Parathyroid adenoma (tissue), 2 donors: ENCODE results near the gene ITPK1.

Experiments
- H2AFZ ChIP-seq: fragments of 300-600 bp; sonication (generic); one replicate; pipeline ENCODE4 v1.7.0; 2017; ENCODE audit warnings: antibody characterized with exemption, mild to moderate bottlenecking
- H3K27ac ChIP-seq: fragments of 300-600 bp; sonication (generic); one replicate; pipeline ENCODE4 v1.7.0; 2017
- H3K27me3 ChIP-seq: fragments of 300-600 bp; sonication (generic); one replicate; pipeline ENCODE4 v1.7.0; 2017; ENCODE audit warnings: low read length; ENCODE audit not compliant: control insufficient read depth, insufficient read depth
- H3K36me3 ChIP-seq: fragments of 300-600 bp; sonication (generic); one replicate; pipeline ENCODE4 v1.7.0; 2017; ENCODE audit warnings: low read length; ENCODE audit not compliant: control insufficient read depth, insufficient read depth
- H3K4me1 ChIP-seq: fragments of 300-600 bp; sonication (generic); one replicate; pipeline ENCODE4 v1.7.0; 2017; ENCODE audit warnings: control low read depth
- H3K4me2 ChIP-seq: fragments of 300-600 bp; sonication (generic); one replicate; pipeline ENCODE4 v1.7.0; 2017; ENCODE audit warnings: low read length
- H3K4me3 ChIP-seq: fragments of 300-600 bp; sonication (generic); one replicate; pipeline ENCODE4 v1.7.0; 2017; ENCODE audit warnings: low read depth, low read length
- H3K79me2 ChIP-seq: fragments of 300-600 bp; sonication (generic); one replicate; pipeline ENCODE4 v1.7.0; 2017; ENCODE audit warnings: control low read depth
- H3K9ac ChIP-seq: fragments of 300-600 bp; sonication (generic); one replicate; pipeline ENCODE4 v1.7.0; 2017; ENCODE audit warnings: mild to moderate bottlenecking
- H3K9me3 ChIP-seq: fragments of 300-600 bp; sonication (generic); one replicate; pipeline ENCODE4 v1.7.0; 2017; ENCODE audit warnings: low read length; ENCODE audit not compliant: control insufficient read depth
- CTCF ChIP-seq: fragments of 300-600 bp; sonication (generic); IDR thresholded peaks from one replicate; pipeline ENCODE4 v1.7.0; 2017; ENCODE audit warnings: antibody characterized with exemption, mild to moderate bottlenecking
- donor health status: primary hyperparathyroidism.

The ITPK1 gene

GRCh38 chr14:93055651-93056115 lies 60.0 kb downstream of the ITPK1 start:
- no peak overlapping the region for H3K9ac ChIP-seq
- H3K36me3 ChIP-seq, result no peaks in the 10 kb centered on the region
- H3K4me1 ChIP-seq, result peaks cover 33% of the 10 kb centered on the region
- H3K27me3 ChIP-seq, result no peaks in the 10 kb centered on the region
- H3K27ac ChIP-seq, result no peak overlapping the region
- peaks cover 16% of the 10 kb centered on the region for H3K79me2 ChIP-seq
- TF ChIP-seq CTCF, result no peak
- no peak overlapping the region for H3K4me2 ChIP-seq
- H3K4me3 ChIP-seq, result no peak overlapping the region
- no peak overlapping the region for H2AFZ ChIP-seq
- no peaks in the 10 kb centered on the region for H3K9me3 ChIP-seq

GRCh38 chr14:93054876-93055275 lies 60.8 kb downstream of the ITPK1 start:
- TF ChIP-seq CTCF, result no peak
- Histone ChIP-seq H3K4me1 (peaks cover 32% of the 10 kb centered on the region), H3K36me3 (no peaks in the 10 kb centered on the region), H3K79me2 (peaks cover 16% of the 10 kb centered on the region), H3K9ac (no peak overlapping the region), H3K4me2 (no peak overlapping the region), H3K27ac (no peak overlapping the region), H3K9me3 (no peaks in the 10 kb centered on the region), H3K27me3 (no peaks in the 10 kb centered on the region), H3K4me3 (no peak overlapping the region), H2AFZ (no peak overlapping the region)

- peaks cover 34% of the 10 kb centered on the region for H3K4me1 ChIP-seq
Observed at GRCh38 chr14:93054006-93054405, 61.7 kb downstream of the ITPK1 start.

GRCh38 chr14:93051600-93052546 lies 63.9 kb downstream of the ITPK1 start:
- Histone ChIP-seq H3K27me3 (no peaks in the 10 kb centered on the region), H3K36me3 (no peaks in the 10 kb centered on the region), H3K9me3 (no peaks in the 10 kb centered on the region), H2AFZ (no peak overlapping the region), H3K27ac (no peak overlapping the region), H3K9ac (no peak overlapping the region), H3K4me1 (peaks cover 22% of the 10 kb centered on the region), H3K4me2 (no peak overlapping the region), H3K79me2 (peaks cover 26% of the 10 kb centered on the region), H3K4me3 (no peak overlapping the region)
- TF ChIP-seq CTCF, result no peak

More at GRCh38 chr14:93054006-93054405, 61.7 kb downstream of the ITPK1 start:
- no peak for TF ChIP-seq CTCF
- Histone ChIP-seq H2AFZ (no peak overlapping the region), H3K36me3 (no peaks in the 10 kb centered on the region), H3K79me2 (peaks cover 16% of the 10 kb centered on the region), H3K4me2 (no peak overlapping the region), H3K9ac (no peak overlapping the region), H3K4me3 (no peak overlapping the region), H3K27ac (no peak overlapping the region), H3K27me3 (no peaks in the 10 kb centered on the region), H3K9me3 (no peaks in the 10 kb centered on the region)
